ENCODE results near the gene NFKB2. TPM values are rescaled to one million over a fixed set of nuclear protein-coding genes. Genes with fewer than 3 reads are reported as not detected.

Gene NFKB2
- total RNA-seq, 4 donors from 2014 or later, result 10.7 to 20.2 (median 15.6) TPM

GRCh38 chr10:102400598-102401341 is 5.3 kb downstream of the NFKB2 start:
- no peak for DNase-seq
- peaks cover 0 to 6% (median 0%) of the 10 kb centered on the region in 4 donors for H3K27me3 ChIP-seq
- TF ChIP-seq POLR2A (IDR thresholded peaks at IDR 0.05), result no peak
- TF ChIP-seq CTCF (IDR thresholded peaks at IDR 0.05), result no peak
- peaks cover 17 to 57% (median 27%) of the 10 kb centered on the region in 3 donors for H3K36me3 ChIP-seq
- intact Hi-C loops (cut with DNase I), result no loop called here
- 60 to 79% methylated on average over 1 to 4 of the region's 22 CpGs for WGBS, 2 donors
- H3K4me1 ChIP-seq, result peaks cover 31 to 62% (median 37%) of the 10 kb centered on the region in 3 donors
- no peak overlapping the region for H3K4me3 ChIP-seq
- H3K9me3 ChIP-seq, result no peaks in the 10 kb centered on the region
- no peak overlapping the region for H3K27ac ChIP-seq

GRCh38 chr10:102401342-102401654 is 5.8 kb downstream of the NFKB2 start:
- H3K27me3 ChIP-seq, result peaks cover 0 to 6% (median 0%) of the 10 kb centered on the region in 4 donors
- peaks cover 17 to 57% (median 27%) of the 10 kb centered on the region in 3 donors for H3K36me3 ChIP-seq
- no peak for DNase-seq
- no peaks in the 10 kb centered on the region for H3K9me3 ChIP-seq
- TF ChIP-seq POLR2A (IDR thresholded peaks at IDR 0.05) (no peak), CTCF (IDR thresholded peaks at IDR 0.05) (no peak)
- H3K4me3 ChIP-seq, result no peak overlapping the region
- WGBS, 2 donors, result 82 to 89% methylated on average over 6 to 7 of the region's 8 CpGs
- peaks cover 25 to 56% (median 34%) of the 10 kb centered on the region in 3 donors for H3K4me1 ChIP-seq
- intact Hi-C loops (cut with DNase I), result no loop called here
- no peak overlapping the region for H3K27ac ChIP-seq

- intact Hi-C loops (cut with DNase I), result no loop called here
- Histone ChIP-seq H3K4me1 (peaks cover 19 to 50% (median 28%) of the 10 kb centered on the region in 3 donors), H3K9me3 (no peaks in the 10 kb centered on the region), H3K27me3 (peaks cover 0 to 9% (median 0%) of the 10 kb centered on the region in 4 donors), H3K4me3 (no peak overlapping the region), H3K27ac (no peak overlapping the region), H3K36me3 (peaks cover 17 to 52% (median 27%) of the 10 kb centered on the region in 3 donors)
- DNase-seq, result no peak
- TF ChIP-seq CTCF (IDR thresholded peaks at IDR 0.05), result no peak
- TF ChIP-seq POLR2A (IDR thresholded peaks at IDR 0.05), result no peak
- WGBS, 2 donors, result 56 to 100% methylated on average over 2 to 4 of the region's 18 CpGs
These were observed 6.4 kb downstream of the NFKB2 start for GRCh38 chr10:102401735-102402511.

GRCh38 chr10:102402512-102402896 is 7.0 kb downstream of the NFKB2 start:
- peaks cover 17 to 46% (median 27%) of the 10 kb centered on the region in 3 donors for H3K36me3 ChIP-seq
- DNase-seq, result no peak
- 53 to 73% methylated on average over 2 of the region's 5 CpGs for WGBS, 2 donors
- no peak overlapping the region for H3K27ac ChIP-seq
- no peak overlapping the region for H3K4me3 ChIP-seq
- peaks cover 0 to 14% (median 0%) of the 10 kb centered on the region in 4 donors for H3K27me3 ChIP-seq
- H3K9me3 ChIP-seq, result no peaks in the 10 kb centered on the region
- intact Hi-C loops (cut with DNase I), result no loop called here
- no peak for TF ChIP-seq POLR2A (IDR thresholded peaks at IDR 0.05)
- TF ChIP-seq CTCF (IDR thresholded peaks at IDR 0.05), result no peak
- peaks cover 16 to 44% (median 22%) of the 10 kb centered on the region in 3 donors for H3K4me1 ChIP-seq

- DNase-seq, result no peak
- peaks cover 17 to 40% (median 27%) of the 10 kb centered on the region in 3 donors for H3K36me3 ChIP-seq
- H3K4me1 ChIP-seq, result peaks cover 15 to 41% (median 20%) of the 10 kb centered on the region in 3 donors
- WGBS, 2 donors, result 89% methylated on average over 3 of the region's 13 CpGs; no CpG with 5 or more reads in 1 of the 2 donors
- peaks cover 0 to 21% (median under 1%) of the 10 kb centered on the region in 4 donors for H3K27me3 ChIP-seq
- intact Hi-C loops (cut with DNase I), result no loop called here
- no peak for TF ChIP-seq CTCF (IDR thresholded peaks at IDR 0.05)
- TF ChIP-seq POLR2A (IDR thresholded peaks at IDR 0.05), result no peak
- no peak overlapping the region for H3K4me3 ChIP-seq
- H3K27ac ChIP-seq, result no peak overlapping the region
- no peaks in the 10 kb centered on the region for H3K9me3 ChIP-seq
These were observed 7.6 kb downstream of the NFKB2 start for GRCh38 chr10:102403115-102403514.
